AG08396 (cell line): ENCODE data around the gene FOXK1.

Source experiments
- DNase-seq: peaks from one replicate; pipeline ENCODE4 v3.0.0; 2012; ENCODE audit warnings: low spot score, mixed read lengths

FOXK1 gene

GRCh38 chr7:4699841-4700240 lies 17.7 kb downstream of the FOXK1 start:
- no peak for DNase-seq

- DNase-seq, result peak; percentile 72
Observed at GRCh38 chr7:4700577-4701235, 18.6 kb downstream of the FOXK1 start.

- DNase-seq, result no peak
Observed at GRCh38 chr7:4702961-4703512, 20.9 kb downstream of the FOXK1 start.

- no peak for DNase-seq
Observed at GRCh38 chr7:4703532-4703931, 21.4 kb downstream of the FOXK1 start.

GRCh38 chr7:4706384-4707216 lies 24.5 kb downstream of the FOXK1 start:
- DNase-seq, result no peak

- no peak for DNase-seq
Observed at GRCh38 chr7:4707217-4707741, 25.2 kb downstream of the FOXK1 start.

- no peak for DNase-seq
Observed at GRCh38 chr7:4707980-4708411, 25.9 kb downstream of the FOXK1 start.

GRCh38 chr7:4709187-4709586 lies 27.1 kb downstream of the FOXK1 start:
- DNase-seq, result no peak

- DNase-seq, result no peak
Observed at GRCh38 chr7:4711093-4711492, 29.0 kb downstream of the FOXK1 start.

GRCh38 chr7:4711634-4712033 lies 29.5 kb downstream of the FOXK1 start:
- no peak for DNase-seq

- DNase-seq, result peak; percentile 63
Observed at GRCh38 chr7:4712281-4713182, 30.4 kb downstream of the FOXK1 start.

- DNase-seq, result no peak
Observed at GRCh38 chr7:4713183-4713784, 31.2 kb downstream of the FOXK1 start.

GRCh38 chr7:4714161-4714700 lies 32.1 kb downstream of the FOXK1 start:
- DNase-seq, result no peak

- DNase-seq, result no peak
Observed at GRCh38 chr7:4714767-4715409, 32.8 kb downstream of the FOXK1 start.

- peak; percentile 78 for DNase-seq
Observed at GRCh38 chr7:4715410-4715776, 33.3 kb downstream of the FOXK1 start.

- no peak for DNase-seq
Observed at GRCh38 chr7:4716946-4717795, 35.1 kb downstream of the FOXK1 start.

- DNase-seq, result no peak
Observed at GRCh38 chr7:4718075-4718474, 36.0 kb downstream of the FOXK1 start.

- DNase-seq, result no peak
Observed at GRCh38 chr7:4720225-4720624, 38.1 kb downstream of the FOXK1 start.

GRCh38 chr7:4722308-4722707 lies 40.2 kb downstream of the FOXK1 start:
- no peak for DNase-seq
